SK-N-SH treated with all-trans-retinoic acid at 6 μM for 48 hours (cell line): ENCODE measurements around the gene RAE1.

Experiments used
- ARNTL ChIP-seq: fragments of 450-650 bp; formaldehyde crosslinking; IDR thresholded peaks from 2 replicates; pipeline ENCODE4 v1.5.0; 2020; ENCODE audit warnings: low read depth, mild to moderate bottlenecking, moderate library complexity, borderline replicate concordance
- CREB5 ChIP-seq: fragments of 250-450 bp; sonication (Bioruptor Pico); IDR thresholded peaks from 2 replicates; pipeline ENCODE4 v1.5.1; 2020; ENCODE audit warnings: low read depth, mild to moderate bottlenecking, moderate library complexity
- CSRNP3 ChIP-seq: fragments of 250-450 bp; sonication (Bioruptor Pico); IDR thresholded peaks from 2 replicates; pipeline ENCODE4 v1.5.1; 2021; ENCODE audit warnings: mild to moderate bottlenecking, moderate library complexity
- ESRRG ChIP-seq: fragments of 250-450 bp; sonication (Bioruptor Pico); IDR thresholded peaks from 2 replicates; pipeline ENCODE4 v1.6.1; 2021; ENCODE audit warnings: mild to moderate bottlenecking
- ISL1 ChIP-seq: fragments of 250-450 bp; sonication (Bioruptor Pico); IDR thresholded peaks from 2 replicates; pipeline ENCODE4 v2.1.2; 2022; ENCODE audit warnings: mild to moderate bottlenecking, moderate library complexity
- OSR1 ChIP-seq: fragments of 250-450 bp; sonication (Bioruptor Pico); IDR thresholded peaks from 2 replicates; pipeline ENCODE4 v1.8.0; 2022; ENCODE audit warnings: moderate library complexity, mild to moderate bottlenecking, inconsistent platforms
- PPARA ChIP-seq: fragments of 250-450 bp; sonication (Bioruptor Pico); IDR thresholded peaks from 2 replicates; pipeline ENCODE4 v1.5.0; 2020; ENCODE audit warnings: mild to moderate bottlenecking, borderline replicate concordance
- TCF4 ChIP-seq: fragments of 250-450 bp; sonication (Bioruptor Pico); IDR thresholded peaks from 2 replicates; pipeline ENCODE4 v1.8.0; 2021; ENCODE audit warnings: mild to moderate bottlenecking, moderate library complexity, borderline replicate concordance
- TOX ChIP-seq: fragments of 250-450 bp; sonication (Bioruptor Pico); IDR thresholded peaks from 2 replicates; pipeline ENCODE4 v1.8.0; 2021; ENCODE audit warnings: mild to moderate bottlenecking, moderate library complexity, borderline replicate concordance
- ZC3H10 ChIP-seq: fragments of 250-450 bp; sonication (Bioruptor Pico); IDR thresholded peaks from 2 replicates; pipeline ENCODE4 v1.5.1; 2021; ENCODE audit warnings: mild to moderate bottlenecking, moderate library complexity
- ZFP30 ChIP-seq: fragments of 450-650 bp; formaldehyde crosslinking; IDR thresholded peaks from 2 replicates; pipeline ENCODE4 v1.5.0; 2022; ENCODE audit warnings: mild to moderate bottlenecking, moderate library complexity
- ZNF8 ChIP-seq: fragments of 450-650 bp; formaldehyde crosslinking; IDR thresholded peaks from 2 replicates; pipeline ENCODE4 v1.5.0; 2020; ENCODE audit warnings: mild to moderate bottlenecking, moderate library complexity
- TF ChIP-seq, protein P1 (sequence below): fragments of 250-450 bp; sonication (Bioruptor Pico); IDR thresholded peaks from 2 replicates; pipeline ENCODE4 v1.8.0; 2020; ENCODE audit warnings: mild to moderate bottlenecking, moderate library complexity, borderline replicate concordance

GRCh38 chr20:57404006-57404405, 53.0 kb downstream of the RAE1 start:
- TF ChIP-seq, protein P1, sequence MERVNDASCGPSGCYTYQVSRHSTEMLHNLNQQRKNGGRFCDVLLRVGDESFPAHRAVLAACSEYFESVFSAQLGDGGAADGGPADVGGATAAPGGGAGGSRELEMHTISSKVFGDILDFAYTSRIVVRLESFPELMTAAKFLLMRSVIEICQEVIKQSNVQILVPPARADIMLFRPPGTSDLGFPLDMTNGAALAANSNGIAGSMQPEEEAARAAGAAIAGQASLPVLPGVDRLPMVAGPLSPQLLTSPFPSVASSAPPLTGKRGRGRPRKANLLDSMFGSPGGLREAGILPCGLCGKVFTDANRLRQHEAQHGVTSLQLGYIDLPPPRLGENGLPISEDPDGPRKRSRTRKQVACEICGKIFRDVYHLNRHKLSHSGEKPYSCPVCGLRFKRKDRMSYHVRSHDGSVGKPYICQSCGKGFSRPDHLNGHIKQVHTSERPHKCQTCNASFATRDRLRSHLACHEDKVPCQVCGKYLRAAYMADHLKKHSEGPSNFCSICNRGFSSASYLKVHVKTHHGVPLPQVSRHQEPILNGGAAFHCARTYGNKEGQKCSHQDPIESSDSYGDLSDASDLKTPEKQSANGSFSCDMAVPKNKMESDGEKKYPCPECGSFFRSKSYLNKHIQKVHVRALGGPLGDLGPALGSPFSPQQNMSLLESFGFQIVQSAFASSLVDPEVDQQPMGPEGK (CRISPR knock-in tag): no peak
- no peak for TF ChIP-seq ZFP30 (CRISPR knock-in tag)
- no peak for TF ChIP-seq TCF4 (CRISPR knock-in tag)
- TF ChIP-seq CSRNP3 (CRISPR knock-in tag): no peak
- no peak for TF ChIP-seq ESRRG
- no peak for TF ChIP-seq ZC3H10 (CRISPR knock-in tag)
- TF ChIP-seq TOX (CRISPR knock-in tag): no peak
- no peak for TF ChIP-seq OSR1
- TF ChIP-seq PPARA (CRISPR knock-in tag): no peak
- no peak for TF ChIP-seq ARNTL (CRISPR knock-in tag)
- TF ChIP-seq ISL1: no peak
- no peak for TF ChIP-seq ZNF8 (CRISPR knock-in tag)
- no peak for TF ChIP-seq CREB5 (CRISPR knock-in tag)
